ENCODE results near the gene LIMS2.

DNA sequence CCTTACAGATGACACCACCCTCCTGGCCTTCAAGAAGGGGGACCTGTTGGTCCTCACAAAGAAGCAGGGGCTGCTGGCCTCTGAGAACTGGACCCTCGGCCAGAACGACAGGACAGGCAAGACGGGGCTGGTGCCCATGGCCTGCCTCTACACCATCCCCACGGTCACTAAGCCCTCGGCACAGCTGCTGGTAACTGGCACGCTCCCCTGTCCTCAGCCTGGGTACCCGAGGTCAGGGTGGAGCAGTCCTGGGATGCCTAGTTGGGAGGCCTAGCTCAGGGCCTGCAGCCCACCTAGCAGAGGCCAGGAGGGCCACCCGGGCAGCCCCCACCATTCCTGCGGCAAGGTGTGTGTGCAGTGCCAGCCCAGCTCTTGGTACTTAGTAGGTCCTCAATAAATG is 45.7 kb downstream of the LIMS2 start:
- TF ChIP-seq, protein P1, sequence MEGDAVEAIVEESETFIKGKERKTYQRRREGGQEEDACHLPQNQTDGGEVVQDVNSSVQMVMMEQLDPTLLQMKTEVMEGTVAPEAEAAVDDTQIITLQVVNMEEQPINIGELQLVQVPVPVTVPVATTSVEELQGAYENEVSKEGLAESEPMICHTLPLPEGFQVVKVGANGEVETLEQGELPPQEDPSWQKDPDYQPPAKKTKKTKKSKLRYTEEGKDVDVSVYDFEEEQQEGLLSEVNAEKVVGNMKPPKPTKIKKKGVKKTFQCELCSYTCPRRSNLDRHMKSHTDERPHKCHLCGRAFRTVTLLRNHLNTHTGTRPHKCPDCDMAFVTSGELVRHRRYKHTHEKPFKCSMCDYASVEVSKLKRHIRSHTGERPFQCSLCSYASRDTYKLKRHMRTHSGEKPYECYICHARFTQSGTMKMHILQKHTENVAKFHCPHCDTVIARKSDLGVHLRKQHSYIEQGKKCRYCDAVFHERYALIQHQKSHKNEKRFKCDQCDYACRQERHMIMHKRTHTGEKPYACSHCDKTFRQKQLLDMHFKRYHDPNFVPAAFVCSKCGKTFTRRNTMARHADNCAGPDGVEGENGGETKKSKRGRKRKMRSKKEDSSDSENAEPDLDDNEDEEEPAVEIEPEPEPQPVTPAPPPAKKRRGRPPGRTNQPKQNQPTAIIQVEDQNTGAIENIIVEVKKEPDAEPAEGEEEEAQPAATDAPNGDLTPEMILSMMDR (IDR thresholded peaks at IDR 0.05) = no peak
- no peak for TF ChIP-seq POLR2A (IDR thresholded peaks at IDR 0.05)

Measured in body of pancreas (tissue), 4 donors.